Suprapubic skin (tissue), 4 donors: Measurements from ENCODE around the gene TRAK1. TPM values are rescaled to one million over a fixed set of nuclear protein-coding genes. Genes with fewer than 3 reads are reported as not detected.
A peak's percentile ranks its signal among the peaks of the same experiment; 100 is the strongest.
"Not testable (repeated sequence)": the region's sequence is repeated elsewhere in the genome, so short reads cannot be mapped to it uniquely, and the experiment has no call there.

Experiments used
- DNase-seq, 2 donors: peaks; one replicate each; pipeline ENCODE4 v3.0.0-alpha.2; 2019; ENCODE audit warnings: low spot score in 2 of 2
- H3K27ac ChIP-seq: fragments of 200-600 bp; sonication (generic); one replicate; pipeline ENCODE4 v1.5.1; 2019
- H3K27me3 ChIP-seq: fragments of 200-600 bp; sonication (generic); one replicate; pipeline ENCODE4 v1.5.1; 2019
- H3K36me3 ChIP-seq: fragments of 200-600 bp; sonication (generic); one replicate; pipeline ENCODE4 v1.5.1; 2019
- H3K4me1 ChIP-seq: fragments of 200-600 bp; sonication (generic); one replicate; pipeline ENCODE4 v1.5.1; 2019
- H3K4me3 ChIP-seq: fragments of 200-600 bp; sonication (generic); one replicate; pipeline ENCODE4 v1.5.1; 2019; ENCODE audit warnings: mild to moderate bottlenecking
- H3K9me3 ChIP-seq: fragments of 200-600 bp; sonication (generic); one replicate; pipeline ENCODE4 v1.5.1; 2019
- CTCF ChIP-seq, 2 donors: fragments of 200-600 bp in 1 of 2; fragments of 450-650 bp in 1 of 2; sonication (generic) in 1 of 2; IDR thresholded peaks; one replicate each; pipeline ENCODE4 v1.5.1; 2016 to 2019; ENCODE audit warnings: antibody characterized with exemption in 2 of 2, mild to moderate bottlenecking in 1 of 2, moderate library complexity in 1 of 2
- EP300 ChIP-seq: sonication (generic); formaldehyde crosslinking; IDR thresholded peaks from one replicate; pipeline ENCODE4 v1.6.1; 2017; ENCODE audit warnings: antibody characterized with exemption
- POLR2A ChIP-seq, 2 donors: fragments of 450-650 bp; IDR thresholded peaks; one replicate each; pipeline ENCODE4 v1.6.1; 2017; ENCODE audit warnings: antibody characterized with exemption in 2 of 2, mild to moderate bottlenecking in 2 of 2, moderate library complexity in 2 of 2
- POLR2AphosphoS5 ChIP-seq, 3 donors: sonication (generic); formaldehyde crosslinking; IDR thresholded peaks; one replicate each; pipeline ENCODE4 v1.6.1; 2017; ENCODE audit warnings: antibody characterized with exemption in 3 of 3
- WGBS: methylation state at CpG from one replicate; pipeline ENCODE4 v1.1.5; 2018; 5-methylcytosine and 5-hydroxymethylcytosine counted together
- total RNA-seq, 4 donors: library from RNA; depleted of rRNA; stranded (reverse); fragments of >200 nt; gene quantifications; one replicate each; pipeline ENCODE4 v1.1.0, GENCODE V29; 2016

Gene TRAK1
- total RNA-seq: 100 to 1,000 TPM in 1 of 4 donors, 10 to 100 TPM in 3; 78.3 to 214 (median 86.4) TPM

- Histone ChIP-seq H3K4me1 (peaks cover 44% of the 10 kb centered on the region), H3K27me3 (no peaks in the 10 kb centered on the region), H3K9me3 (no peaks in the 10 kb centered on the region), H3K4me3 (peak within 1 kb of the TSS; percentile 42), H3K36me3 (peaks cover 8% of the 10 kb centered on the region), H3K27ac (peak within 1 kb of the TSS; percentile 85)
- DNase-seq: peak in 1 of 2 donors; percentile 65
- TF ChIP-seq EP300: no peak
- no peak for TF ChIP-seq POLR2A (IDR thresholded peaks at IDR 0.05)
- TF ChIP-seq CTCF (IDR thresholded peaks at IDR 0.05): peak in 1 of 2 donors; percentile 16
- TF ChIP-seq POLR2AphosphoS5 (IDR thresholded peaks at IDR 0.05): no peak
- 30% methylated on average over 14 of the region's 14 CpGs for WGBS
These were observed at the start of gene TRAK1 for GRCh38 chr3:42090973-42091731. Gene TRAK1 (plus strand): TSS chr3:42091357. CDS start chr3:42091470, 113 bp downstream.

GRCh38 chr3:42042747-42043098 lies 48.4 kb upstream of the TRAK1 start:
- Histone ChIP-seq H3K4me1 (peaks cover 26% of the 10 kb centered on the region), H3K27me3 (no peaks in the 10 kb centered on the region), H3K9me3 (no peaks in the 10 kb centered on the region), H3K4me3 (no peak overlapping the region), H3K36me3 (no peaks in the 10 kb centered on the region), H3K27ac (peak overlapping the region; percentile 51)
- no peak for DNase-seq
- WGBS: 53% methylated on average over 5 of the region's 5 CpGs
- no peak for TF ChIP-seq POLR2A (IDR thresholded peaks at IDR 0.05)

GRCh38 chr3:42043099-42043813 lies 47.9 kb upstream of the TRAK1 start:
- peaks cover 26% of the 10 kb centered on the region for H3K4me1 ChIP-seq
- WGBS: 45% methylated on average over 9 of the region's 9 CpGs
- no peaks in the 10 kb centered on the region for H3K27me3 ChIP-seq
- TF ChIP-seq EP300: no peak
- no peak for TF ChIP-seq POLR2AphosphoS5 (IDR thresholded peaks at IDR 0.05)
- TF ChIP-seq POLR2A (IDR thresholded peaks at IDR 0.05): no peak
- no peak for TF ChIP-seq CTCF (IDR thresholded peaks at IDR 0.05)
- DNase-seq: peak in 1 of 2 donors; percentile 72
- H3K36me3 ChIP-seq: no peaks in the 10 kb centered on the region
- no peak overlapping the region for H3K4me3 ChIP-seq
- H3K27ac ChIP-seq: peak overlapping the region; percentile 51
- H3K9me3 ChIP-seq: no peaks in the 10 kb centered on the region

- H3K4me3 ChIP-seq: no peak overlapping the region
- no peaks in the 10 kb centered on the region for H3K9me3 ChIP-seq
- TF ChIP-seq POLR2A (IDR thresholded peaks at IDR 0.05): no peak
- no peak for TF ChIP-seq CTCF (IDR thresholded peaks at IDR 0.05)
- no peak for TF ChIP-seq EP300
- no peak for TF ChIP-seq POLR2AphosphoS5 (IDR thresholded peaks at IDR 0.05)
- 97% methylated on average over 2 of the region's 2 CpGs for WGBS
- DNase-seq: no peak
- H3K27me3 ChIP-seq: no peaks in the 10 kb centered on the region
- H3K4me1 ChIP-seq: peaks cover 32% of the 10 kb centered on the region
- no peak overlapping the region for H3K27ac ChIP-seq
- no peaks in the 10 kb centered on the region for H3K36me3 ChIP-seq
These were observed 45.4 kb upstream of the TRAK1 start for GRCh38 chr3:42045708-42046243.

- H3K9me3 ChIP-seq, H3K36me3 ChIP-seq, H3K4me3 ChIP-seq, H3K27ac ChIP-seq, H3K27me3 ChIP-seq: not testable (repeated sequence)
- peak in 1 of 2 donors; percentile 15 for DNase-seq
- H3K4me1 ChIP-seq: peaks cover 44% of the 10 kb centered on the region
- 64% methylated on average over 4 of the region's 4 CpGs for WGBS
These were observed 42.6 kb upstream of the TRAK1 start for GRCh38 chr3:42048526-42048925.

GRCh38 chr3:42050126-42050525 lies 41.0 kb upstream of the TRAK1 start:
- Histone ChIP-seq H3K27me3 (no peaks in the 10 kb centered on the region), H3K9me3 (no peaks in the 10 kb centered on the region), H3K36me3 (no peaks in the 10 kb centered on the region), H3K27ac (no peak overlapping the region), H3K4me1 (peaks cover 45% of the 10 kb centered on the region), H3K4me3 (no peak overlapping the region)
- whole genome bisulfite sequencing: 87% methylated on average over 6 of the region's 6 CpGs
- peak in 1 of 2 donors; percentile 43 for DNase-seq
- no peak for TF ChIP-seq EP300
- TF ChIP-seq POLR2A (IDR thresholded peaks at IDR 0.05): no peak
- TF ChIP-seq CTCF (IDR thresholded peaks at IDR 0.05): no peak
- TF ChIP-seq POLR2AphosphoS5 (IDR thresholded peaks at IDR 0.05): no peak
